ENCODE results near the gene CCDC85C.

The CCDC85C gene

DNA sequence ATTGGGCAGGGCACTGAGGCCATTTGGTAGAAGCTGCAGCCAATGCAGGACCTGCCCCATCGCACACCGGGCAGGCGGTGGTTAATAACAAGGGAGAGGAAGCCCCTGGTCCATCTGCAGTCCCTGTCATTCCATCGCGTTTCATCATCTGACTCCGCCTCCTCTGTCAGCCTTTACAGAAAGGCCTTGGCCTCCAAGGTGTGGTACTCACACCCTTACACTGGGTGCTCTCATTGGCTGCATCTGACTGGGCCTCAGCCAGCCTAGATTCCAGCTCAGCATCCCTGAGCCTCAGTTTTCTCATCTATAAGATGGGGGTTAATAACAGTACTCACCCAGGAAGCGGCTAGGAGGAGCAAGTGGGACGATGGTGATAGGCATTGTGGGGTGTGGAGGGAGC lies 26.2 kb upstream of the CCDC85C start:
- no peak for DNase-seq (ENCODE audit: low read depth in 1 of 2, low spot score in 1 of 2)

DNA sequence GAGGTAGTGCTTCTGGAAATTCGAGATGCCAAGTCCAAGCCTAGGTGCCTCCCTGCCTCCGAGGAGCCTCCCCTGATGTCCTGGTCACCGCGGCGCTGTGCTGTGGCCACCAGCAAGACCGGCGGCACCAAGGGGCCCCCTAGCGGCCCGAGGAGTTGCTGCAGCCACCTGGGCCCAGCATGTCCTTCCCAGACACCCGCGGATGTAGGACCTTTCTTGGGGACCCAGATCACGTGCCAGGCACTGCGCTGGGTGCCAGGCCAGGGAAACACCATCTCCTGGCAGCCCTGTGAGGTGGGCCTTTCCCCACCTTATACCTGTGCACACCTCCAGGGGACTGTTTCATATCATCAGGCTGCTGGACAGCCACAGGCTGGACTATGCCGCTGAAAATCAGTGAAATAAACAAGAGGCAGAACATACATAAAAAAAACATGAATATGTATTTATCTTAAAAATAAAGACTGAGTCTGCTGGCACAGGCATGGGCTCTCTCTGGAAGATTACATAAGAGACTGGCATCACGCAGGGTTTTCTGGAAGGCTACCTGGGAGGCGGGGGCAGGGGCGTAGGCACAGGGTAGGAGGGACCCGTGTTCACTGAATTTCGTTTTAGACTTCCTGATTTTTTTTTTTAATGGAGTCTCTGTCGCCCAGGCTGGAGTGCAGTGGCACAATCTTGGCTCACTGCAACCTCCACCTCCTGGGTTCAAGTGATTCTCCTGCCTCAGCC lies 25.0 kb upstream of the CCDC85C start:
- DNase-seq (ENCODE audit: low read depth in 1 of 2, low spot score in 1 of 2) = peak; percentile 21 to 37

DNA sequence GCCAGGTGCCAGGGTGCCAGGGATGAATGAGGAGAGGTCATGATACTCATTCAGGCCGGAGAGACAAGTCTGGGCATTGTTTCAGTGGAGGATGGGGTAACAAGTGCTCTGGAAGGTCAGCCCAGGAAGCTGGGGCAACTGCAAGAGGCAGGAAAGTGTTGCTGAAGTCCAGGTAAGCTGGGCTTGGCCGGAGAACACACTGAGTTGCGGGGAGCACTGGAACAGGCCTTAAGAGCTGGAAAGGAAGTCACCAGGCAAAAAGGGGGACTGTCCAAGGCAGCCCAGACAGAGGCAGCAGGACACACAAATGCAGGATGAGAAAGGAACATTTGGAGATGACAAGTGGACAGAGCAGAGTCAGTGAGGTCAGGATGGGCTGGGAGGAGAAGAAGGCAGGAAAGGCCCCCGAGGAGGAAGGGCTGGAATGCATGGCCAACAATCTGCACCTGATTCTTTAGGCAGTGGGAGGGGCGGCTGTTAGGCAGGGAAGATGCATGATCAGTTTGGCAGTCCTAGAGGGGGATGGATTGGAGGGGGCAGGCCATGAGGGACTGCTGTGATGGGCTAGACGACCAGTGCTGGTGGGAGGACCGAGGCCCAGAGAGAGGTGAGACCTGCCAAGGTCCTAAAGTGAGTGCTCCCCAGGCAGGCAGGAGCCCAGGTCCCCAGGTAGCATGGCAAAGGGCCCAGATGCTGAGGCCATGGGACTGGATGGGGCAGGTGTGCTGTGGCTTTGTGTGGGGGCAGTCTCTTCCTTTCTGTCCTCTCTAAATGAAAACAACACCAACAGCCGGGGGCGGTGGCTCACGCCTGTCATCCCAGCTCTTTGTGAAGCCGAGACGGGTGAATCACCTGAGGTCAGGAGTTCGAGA lies 23.7 kb upstream of the CCDC85C start:
- DNase-seq (ENCODE audit: low read depth in 1 of 2, low spot score in 1 of 2) = no peak

DNA sequence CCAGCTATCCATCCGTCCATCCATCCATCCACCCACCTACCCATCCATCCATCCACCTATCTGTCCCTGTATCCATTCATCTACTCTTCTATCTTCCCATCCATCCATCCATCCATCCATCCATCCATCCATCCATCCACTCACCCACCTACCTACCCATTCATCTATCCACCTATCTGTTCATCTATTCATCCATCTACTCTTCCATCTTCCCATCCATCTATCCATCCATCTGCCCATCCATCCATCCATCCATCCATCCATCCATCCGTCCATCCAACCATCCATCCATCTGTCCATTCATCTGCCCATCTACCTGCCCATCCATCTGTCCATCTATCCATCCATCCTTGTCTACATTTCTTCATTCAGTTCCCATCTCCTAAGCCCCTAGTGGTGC lies 23.1 kb upstream of the CCDC85C start:
- DNase-seq (ENCODE audit: low read depth in 1 of 2, low spot score in 1 of 2) = no peak

DNA sequence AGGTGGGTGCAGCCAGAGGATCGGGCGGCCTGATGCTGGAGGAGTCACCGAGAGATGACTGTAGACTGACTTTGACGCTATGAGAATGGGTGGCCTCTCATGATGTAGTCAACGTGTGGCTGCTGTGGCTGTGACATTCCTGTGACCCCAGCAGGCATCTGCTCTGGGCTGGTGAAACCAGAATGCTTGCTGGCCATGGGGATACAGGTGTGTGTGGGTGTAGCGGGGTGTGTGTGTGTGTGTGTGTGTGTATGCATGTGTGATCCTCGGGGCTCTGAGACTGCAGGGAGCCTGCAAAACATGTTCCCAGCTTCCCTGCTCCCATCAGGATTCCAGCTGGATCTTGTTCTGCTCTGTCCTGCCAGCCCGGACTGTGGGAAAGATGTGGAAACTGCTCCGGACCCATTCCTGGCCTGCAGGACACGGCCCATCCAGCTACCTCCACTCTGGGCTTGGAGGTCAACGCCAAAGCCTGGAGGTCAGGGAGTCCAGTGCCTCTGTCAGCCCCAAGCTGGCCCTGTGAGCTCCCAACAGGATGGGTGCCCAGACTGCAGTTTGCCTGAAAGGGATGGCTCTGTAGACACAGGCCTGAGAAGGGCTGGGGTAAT lies 22.1 kb upstream of the CCDC85C start:
- DNase-seq (ENCODE audit: low read depth in 1 of 2, low spot score in 1 of 2) = no peak

DNA sequence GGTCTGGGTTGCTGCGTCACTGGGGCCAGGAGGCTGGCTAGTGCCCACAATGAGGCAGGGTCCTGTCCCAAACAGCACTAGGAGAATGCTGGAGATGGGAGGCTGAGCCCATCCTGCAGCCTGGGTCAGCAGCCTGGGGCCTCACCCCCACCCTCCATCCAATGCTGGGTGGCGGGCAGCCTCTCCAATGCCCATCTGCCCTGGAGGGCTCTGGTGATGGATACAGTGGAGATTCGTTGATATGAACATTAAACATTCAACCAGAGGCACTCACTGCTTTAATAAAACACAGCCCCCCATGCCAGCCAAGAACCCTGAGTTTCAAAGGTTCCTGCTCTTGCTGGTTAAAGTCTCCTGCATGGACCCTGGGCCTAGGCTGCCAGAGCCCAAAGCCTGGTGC lies 21.5 kb upstream of the CCDC85C start:
- DNase-seq (ENCODE audit: low read depth in 1 of 2, low spot score in 1 of 2) = no peak

DNA sequence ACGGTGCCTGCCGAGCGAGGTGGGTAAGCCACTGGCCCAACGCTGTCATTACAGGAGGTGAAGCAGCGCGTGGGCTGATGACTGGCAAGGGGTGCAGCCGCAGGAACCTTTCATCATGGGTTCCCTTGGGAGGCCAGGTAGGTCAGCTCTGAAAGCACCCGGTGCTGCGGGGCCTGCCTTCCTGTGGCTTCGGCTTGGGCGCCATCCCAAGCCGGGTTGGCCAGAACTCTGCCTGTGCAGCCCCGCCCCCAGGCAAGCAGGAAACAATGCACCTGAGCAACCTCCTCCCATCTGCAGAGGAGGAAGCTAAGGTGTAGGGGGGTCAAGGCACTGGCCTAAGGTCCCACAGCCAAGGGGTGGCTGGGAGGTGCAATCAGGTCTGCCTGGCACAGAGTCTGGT lies 21.0 kb upstream of the CCDC85C start:
- DNase-seq (ENCODE audit: low read depth in 1 of 2, low spot score in 1 of 2) = no peak

DNA sequence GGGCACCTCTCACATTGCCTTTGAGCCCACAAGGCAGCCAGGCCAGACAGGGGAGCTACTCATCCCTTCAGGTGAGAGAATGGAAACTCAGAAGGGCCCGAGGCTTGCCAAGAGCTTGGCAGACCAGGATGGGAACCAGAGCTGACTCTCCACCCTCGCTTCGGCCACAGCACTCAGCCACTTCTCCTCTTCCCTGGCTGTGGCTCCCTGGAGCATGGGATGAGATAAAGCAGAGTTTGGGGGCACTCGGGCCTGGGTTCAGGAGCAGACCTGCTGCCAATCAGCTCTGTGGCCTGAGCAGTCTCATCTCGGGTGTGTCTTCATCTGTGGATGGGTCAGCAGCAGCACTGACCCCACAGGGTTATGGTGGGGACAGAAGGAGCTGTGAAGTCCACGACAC lies 20.0 kb upstream of the CCDC85C start:
- DNase-seq (ENCODE audit: low read depth in 1 of 2, low spot score in 1 of 2) = no peak

DNA sequence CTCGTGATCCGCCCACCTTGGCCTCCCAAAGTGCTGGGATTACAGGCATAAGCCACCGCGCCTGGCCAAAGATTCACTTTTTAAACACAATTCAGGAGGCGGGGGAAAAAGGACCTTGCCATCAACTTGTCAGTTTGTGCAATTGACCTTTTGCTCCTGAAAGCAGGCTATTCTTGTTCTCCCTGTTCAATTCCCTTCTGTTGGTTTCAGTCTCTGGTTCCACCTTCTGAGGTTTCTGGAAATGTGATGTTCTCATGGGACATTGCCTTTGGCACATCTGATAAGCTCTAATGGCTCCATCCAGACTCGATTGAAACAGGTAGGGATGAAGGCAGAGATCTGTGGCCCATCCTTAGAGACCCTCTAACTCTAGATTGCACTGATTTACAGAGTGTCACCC lies 17.9 kb upstream of the CCDC85C start:
- DNase-seq (ENCODE audit: low read depth in 1 of 2, low spot score in 1 of 2) = no peak

DNA sequence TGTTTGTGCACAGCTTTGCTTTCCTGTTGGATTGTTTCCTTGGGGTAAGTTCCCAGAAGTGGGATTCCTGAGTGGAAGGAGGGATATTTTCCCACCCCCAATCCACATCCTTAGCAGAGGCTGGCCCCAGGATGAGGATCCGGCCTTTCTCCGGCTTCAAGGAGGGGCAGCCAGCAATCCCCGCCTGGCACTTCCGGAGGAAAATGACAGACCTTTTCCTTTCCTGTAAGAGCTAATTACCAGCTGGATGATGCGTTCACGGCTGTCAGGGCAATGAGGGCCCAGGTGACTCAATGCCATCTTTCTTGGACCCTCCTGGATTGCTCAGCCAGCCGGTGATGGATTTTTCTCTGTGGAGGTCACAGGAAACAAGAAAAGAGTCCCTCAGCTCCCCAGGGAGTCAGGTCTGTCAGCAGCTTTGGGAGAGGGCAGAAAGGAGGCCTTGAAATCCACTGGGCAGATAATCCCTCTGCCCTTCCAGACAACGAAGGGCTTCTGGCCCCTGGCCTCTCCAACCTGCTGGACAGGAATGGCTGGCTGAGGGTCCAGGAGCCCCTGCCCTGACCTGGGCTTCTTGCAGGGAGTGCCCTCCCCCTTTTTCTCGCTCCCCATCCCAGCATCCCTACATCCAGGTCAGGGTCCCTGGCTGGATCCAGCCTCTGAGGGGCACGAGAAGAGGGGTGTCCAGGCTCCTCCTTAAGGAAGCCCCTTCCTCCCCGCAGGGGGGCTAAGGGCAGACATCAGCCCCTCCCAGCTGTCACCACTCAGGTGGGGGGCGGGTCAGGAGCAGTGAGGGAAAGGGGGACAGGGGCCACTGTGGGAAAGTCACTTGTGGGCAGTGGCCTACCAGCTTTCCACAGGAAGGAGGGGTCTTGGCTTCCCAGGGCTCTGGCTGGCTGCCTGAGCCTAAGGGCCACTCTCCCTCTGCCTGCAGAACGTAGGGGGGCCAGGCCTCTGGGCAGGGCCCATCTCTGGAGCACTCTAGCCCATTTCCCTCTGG lies 16.1 kb upstream of the CCDC85C start:
- no peak for DNase-seq (ENCODE audit: low read depth in 1 of 2, low spot score in 1 of 2)

DNA sequence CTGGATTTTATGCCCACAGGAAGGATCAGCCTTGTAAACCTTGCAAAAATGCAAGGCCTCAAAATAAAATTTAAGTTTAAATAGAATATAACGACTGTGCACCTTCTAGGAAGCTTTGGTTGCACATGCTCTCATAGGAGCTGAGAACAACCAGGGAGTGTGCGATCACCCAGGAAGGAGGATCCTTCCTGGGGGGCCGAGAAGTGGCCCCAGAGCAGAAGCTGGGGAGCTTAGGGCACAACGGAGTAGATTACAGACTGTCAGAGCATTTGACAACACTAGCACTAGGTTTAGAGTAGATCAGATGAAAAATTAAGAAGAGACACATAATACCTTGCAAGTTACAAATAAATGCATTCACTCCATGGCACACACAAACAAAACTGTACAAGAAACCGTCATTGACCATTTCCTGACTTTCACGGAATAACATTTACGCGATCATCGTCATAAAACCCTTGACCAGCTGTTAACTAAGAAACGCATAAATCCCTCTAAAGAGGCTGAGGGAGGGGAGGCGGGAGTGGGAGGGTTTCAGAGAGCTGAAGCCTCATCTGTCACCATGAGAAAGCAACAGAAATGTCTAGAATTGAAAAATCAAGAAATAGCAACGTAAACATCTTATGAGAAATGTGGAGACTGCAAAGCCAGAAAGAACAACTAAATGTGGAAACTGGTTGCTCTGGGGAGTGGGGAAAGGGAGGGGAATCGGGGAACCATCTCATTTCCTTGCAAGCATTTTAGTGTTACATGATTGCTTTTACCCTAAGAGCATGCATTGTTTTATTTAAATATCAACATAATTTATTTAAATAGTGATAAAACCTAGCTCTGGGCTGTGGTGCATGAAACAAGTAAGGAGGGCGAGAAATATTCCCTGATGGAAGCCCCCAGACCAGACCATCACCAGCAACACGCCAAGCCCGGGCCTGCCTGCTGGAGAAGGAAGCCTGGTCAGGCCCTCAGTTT lies 13.1 kb upstream of the CCDC85C start:
- DNase-seq (ENCODE audit: low read depth in 1 of 2, low spot score in 1 of 2) = no peak

DNA sequence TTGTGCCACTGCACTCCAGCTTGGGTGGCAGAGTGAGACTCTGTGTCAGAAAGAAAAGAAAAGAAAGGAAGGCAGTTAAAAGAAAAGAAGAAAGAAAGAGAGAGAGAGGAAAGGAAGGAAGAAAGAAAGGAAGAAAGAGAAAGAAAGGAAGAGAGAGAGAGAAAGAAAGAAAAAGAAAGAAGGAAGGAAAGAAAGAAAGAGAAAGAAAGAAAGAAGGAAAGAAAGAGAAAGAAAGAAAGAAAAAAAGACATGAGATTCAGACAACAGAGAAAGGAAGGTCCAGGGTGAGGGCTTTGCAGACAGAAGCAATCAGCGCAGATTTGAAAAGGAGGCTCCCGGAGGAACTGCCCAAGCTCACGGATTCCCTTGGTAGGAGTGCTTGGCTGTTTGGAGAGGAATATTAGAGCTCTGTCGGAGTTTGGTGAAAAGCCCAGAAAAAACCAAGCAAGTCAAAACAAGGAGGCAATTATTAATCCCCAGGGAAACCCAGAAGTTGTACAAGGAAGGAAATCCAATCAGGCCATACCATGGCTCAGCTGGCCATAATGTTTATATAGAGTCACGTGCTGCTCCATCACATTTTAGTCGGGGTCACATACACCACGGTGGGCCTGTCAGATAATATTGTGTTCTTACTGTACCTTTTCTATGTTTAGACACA lies 11.6 kb upstream of the CCDC85C start:
- DNase-seq (ENCODE audit: low read depth in 1 of 2, low spot score in 1 of 2) = no peak

DNA sequence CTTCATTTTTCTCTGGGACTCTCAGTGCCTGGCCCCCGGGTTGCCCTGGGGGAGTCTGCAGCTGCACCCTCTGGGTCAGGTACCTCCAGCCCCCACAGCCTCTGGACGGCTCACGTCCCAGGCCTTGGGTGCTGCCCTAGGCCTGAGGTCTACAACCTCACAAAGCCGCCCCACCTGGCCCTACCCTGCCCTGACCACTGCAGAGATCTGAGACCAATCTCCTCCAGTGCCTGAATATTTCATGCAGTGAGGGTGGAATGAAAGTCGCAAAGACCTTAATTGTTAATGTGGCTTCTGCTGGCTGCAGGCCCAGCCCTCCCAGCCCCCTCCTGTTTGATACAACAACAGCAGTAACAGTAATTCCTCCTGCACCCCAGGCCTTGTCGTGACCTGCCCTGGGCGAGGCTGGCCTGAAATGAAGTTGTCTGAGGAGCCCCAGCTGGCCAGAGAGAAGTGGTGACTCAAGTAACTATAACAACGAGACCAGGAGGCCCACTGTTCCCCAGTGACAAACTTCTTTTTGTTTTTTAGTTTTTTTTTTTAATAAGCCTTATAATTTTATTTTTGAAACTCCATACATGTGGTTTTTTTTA lies 8.8 kb upstream of the CCDC85C start:
- DNase-seq (ENCODE audit: low read depth in 1 of 2, low spot score in 1 of 2) = no peak

DNA sequence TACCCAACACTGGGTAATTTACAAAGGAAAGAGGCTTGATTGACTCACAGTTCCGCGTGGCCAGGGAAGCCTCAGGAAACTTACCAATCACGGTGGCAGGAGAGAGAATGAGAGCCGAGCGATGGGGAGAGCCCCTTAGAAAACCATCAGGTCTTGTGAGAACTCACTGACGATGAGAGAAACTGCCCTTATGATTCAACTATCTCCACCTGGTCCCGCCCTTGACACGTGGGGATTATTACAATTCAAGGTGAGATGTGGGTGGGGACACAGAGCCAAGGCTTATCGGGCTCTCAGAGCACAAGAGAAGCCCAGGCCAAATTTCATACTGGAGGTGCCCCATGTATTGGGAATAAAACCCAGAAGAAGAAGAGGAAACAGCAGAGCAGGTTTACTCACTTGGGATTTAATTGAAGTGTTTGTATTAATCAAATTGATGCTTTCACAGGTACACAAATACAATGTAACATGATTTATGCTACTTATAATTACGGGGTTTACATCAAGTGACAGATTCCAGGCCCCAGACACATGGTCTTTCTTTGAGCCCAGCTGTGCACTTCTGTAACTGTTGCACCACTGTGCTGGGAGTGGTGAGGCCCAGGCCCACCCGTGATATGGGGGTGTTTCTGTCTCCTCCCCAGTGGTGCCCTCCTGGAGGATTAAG lies 8.2 kb upstream of the CCDC85C start:
- DNase-seq (ENCODE audit: low read depth in 1 of 2, low spot score in 1 of 2) = no peak

DNA sequence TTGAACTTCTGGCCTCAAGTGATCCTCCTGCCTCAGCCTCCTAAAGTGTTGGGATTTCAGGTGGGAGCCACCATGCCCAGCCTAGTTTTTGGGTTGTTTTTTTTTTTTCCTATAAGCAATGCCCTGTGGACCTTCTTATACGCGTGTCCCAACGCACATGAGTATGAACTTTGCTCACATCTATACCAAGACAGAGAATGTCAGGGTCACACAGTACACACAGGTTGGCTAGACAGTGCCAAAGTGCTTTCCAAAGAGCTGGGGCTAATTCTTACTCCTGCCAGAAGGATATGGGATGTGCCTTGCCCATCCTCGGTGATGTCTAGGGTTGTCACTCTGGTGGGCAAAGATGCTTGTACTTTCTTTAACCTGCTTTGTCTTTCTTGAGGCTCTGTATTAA lies 7.6 kb upstream of the CCDC85C start:
- DNase-seq (ENCODE audit: low read depth in 1 of 2, low spot score in 1 of 2) = no peak

DNA sequence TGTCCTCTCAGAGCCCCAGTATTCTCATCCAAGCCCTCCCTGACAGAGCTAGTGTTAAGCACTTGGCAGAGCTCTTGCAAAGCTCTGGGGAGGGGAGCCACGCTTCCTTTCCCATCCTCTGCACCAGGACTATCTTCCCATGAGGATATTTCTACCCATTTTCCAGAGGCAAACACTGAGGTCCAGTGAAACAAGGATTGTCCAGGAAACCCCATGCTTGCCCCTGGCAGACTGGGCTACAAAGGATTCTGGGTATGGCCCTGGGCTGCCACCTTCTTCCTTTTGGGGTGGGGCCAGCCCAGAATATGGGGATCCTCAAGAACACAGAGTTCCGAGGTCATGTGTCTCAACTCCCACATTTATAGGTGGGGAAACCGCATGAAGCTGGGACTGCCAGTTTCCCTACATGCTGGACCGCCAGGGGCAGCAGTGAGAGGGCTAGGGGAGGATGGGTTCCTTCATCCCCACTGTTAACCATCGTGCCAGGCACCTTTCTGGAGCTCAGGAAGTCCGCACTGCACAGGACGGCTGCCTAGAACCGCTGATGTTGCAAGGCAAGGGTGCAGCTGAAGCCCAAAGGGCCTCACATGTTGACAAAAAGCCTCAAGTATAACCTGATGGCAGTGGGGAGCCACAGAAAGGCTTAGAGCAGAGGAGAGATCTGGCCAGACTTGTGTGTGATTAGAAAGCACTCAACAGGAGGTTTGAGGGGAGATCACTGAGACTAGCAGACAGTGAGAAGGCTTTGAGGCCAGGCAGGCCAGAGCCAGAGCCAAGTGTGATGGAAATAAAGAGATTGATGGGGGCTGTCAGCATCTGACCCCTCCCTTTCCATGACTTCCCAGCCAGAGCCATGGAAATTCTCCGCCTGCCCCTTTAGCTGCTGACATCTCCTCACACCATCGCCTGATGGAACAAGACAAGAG lies 5.5 kb upstream of the CCDC85C start:
- DNase-seq (ENCODE audit: low read depth in 1 of 2, low spot score in 1 of 2) = no peak

DNA sequence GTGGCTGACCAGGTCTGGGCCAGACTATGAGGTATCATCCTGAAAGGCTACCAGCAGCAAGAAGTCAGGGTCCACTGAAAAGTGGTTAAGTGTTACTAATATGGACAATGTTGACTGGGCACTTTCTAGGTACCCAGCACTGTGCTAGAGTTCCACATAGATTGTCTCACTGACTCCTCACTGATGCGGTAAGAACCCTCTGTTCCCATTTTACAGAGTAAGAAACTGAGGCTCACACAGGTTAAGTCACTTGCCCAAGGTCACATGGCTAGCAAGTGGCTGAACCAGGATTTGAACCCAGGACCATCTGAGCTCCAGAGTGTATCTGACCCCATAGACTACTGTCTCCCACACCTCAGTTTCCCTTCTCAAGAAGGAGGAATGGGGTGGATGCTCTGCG lies 4.6 kb upstream of the CCDC85C start:
- no peak for DNase-seq (ENCODE audit: low read depth in 1 of 2, low spot score in 1 of 2)

Data from activated T-helper 1 cell treated with anti-CD3 and anti-CD28 coated beads, Interleukin-2, amount 50 U/mL, for 16 hours (primary cell).